ENCODE results near the gene SYNE4. TPM values are rescaled to one million over a fixed set of nuclear protein-coding genes. Genes with fewer than 3 reads are reported as not detected.
A peak's percentile ranks its signal among the peaks of the same experiment; 100 is the strongest.

Gene SYNE4
- total RNA-seq, 3 donors from 2014 or later (not counting 1 experiment from before 2014, with no cell fraction given) = 0.41 to 2.6 (median 1.5) TPM

- Histone ChIP-seq H3K9me3 (ENCODE audit: control insufficient read depth, insufficient read depth, low read length) (no peaks in the 10 kb centered on the region), H3K27me3 (ENCODE audit: control insufficient read depth, insufficient read depth, low read length) (no peaks in the 10 kb centered on the region), H3K4me3 (ENCODE audit: low read length) (no peak overlapping the region), H3K36me3 (ENCODE audit: control insufficient read depth, insufficient read depth, low read length) (no peaks in the 10 kb centered on the region), H3K4me1 (ENCODE audit: control insufficient read depth, insufficient read depth, low read length) (no peaks in the 10 kb centered on the region), H3K27ac (ENCODE audit: low read length) (no peak overlapping the region)
- Mint-ChIP-seq H3K27ac (no peak overlapping the region), H3K4me3 (no peak overlapping the region), H3K9me3 (no peaks in the 10 kb centered on the region), H3K27me3 (ENCODE audit: low read depth in 2 of 2) (peaks cover 11 to 28% of the 10 kb centered on the region in 2 donors), H3K4me1 (no peaks in the 10 kb centered on the region), H3K36me3 (no peaks in the 10 kb centered on the region)
- intact Hi-C loops (cut with micrococcal nuclease) = no loop called here
- ATAC-seq = no peak
- TF ChIP-seq, protein P1, sequence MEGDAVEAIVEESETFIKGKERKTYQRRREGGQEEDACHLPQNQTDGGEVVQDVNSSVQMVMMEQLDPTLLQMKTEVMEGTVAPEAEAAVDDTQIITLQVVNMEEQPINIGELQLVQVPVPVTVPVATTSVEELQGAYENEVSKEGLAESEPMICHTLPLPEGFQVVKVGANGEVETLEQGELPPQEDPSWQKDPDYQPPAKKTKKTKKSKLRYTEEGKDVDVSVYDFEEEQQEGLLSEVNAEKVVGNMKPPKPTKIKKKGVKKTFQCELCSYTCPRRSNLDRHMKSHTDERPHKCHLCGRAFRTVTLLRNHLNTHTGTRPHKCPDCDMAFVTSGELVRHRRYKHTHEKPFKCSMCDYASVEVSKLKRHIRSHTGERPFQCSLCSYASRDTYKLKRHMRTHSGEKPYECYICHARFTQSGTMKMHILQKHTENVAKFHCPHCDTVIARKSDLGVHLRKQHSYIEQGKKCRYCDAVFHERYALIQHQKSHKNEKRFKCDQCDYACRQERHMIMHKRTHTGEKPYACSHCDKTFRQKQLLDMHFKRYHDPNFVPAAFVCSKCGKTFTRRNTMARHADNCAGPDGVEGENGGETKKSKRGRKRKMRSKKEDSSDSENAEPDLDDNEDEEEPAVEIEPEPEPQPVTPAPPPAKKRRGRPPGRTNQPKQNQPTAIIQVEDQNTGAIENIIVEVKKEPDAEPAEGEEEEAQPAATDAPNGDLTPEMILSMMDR (IDR thresholded peaks at IDR 0.05) = no peak
- WGBS (ENCODE audit: insufficient coverage) = 57% methylated on average over 5 of the region's 5 CpGs
- no peak for DNase-seq
Observed at GRCh38 chr19:35978271-35978670, 30.3 kb downstream of the SYNE4 start.

- TF ChIP-seq, protein P1 (IDR thresholded peaks at IDR 0.05) = no peak
- no peaks in the 10 kb centered on the region for H3K9me3 Mint-ChIP-seq
- intact Hi-C loops (cut with micrococcal nuclease) = no loop called here
- H3K27ac Mint-ChIP-seq = no peak overlapping the region
- ATAC-seq (peak in 1 of 3 donors; percentile 55), DNase-seq (peak in 1 of 2 donors; percentile 34)
- Histone ChIP-seq H3K4me3 (ENCODE audit: low read length) (no peak overlapping the region), H3K27me3 (ENCODE audit: control insufficient read depth, insufficient read depth, low read length) (no peaks in the 10 kb centered on the region), H3K9me3 (ENCODE audit: control insufficient read depth, insufficient read depth, low read length) (no peaks in the 10 kb centered on the region), H3K4me1 (ENCODE audit: control insufficient read depth, insufficient read depth, low read length) (no peaks in the 10 kb centered on the region), H3K27ac (ENCODE audit: low read length) (no peak overlapping the region), H3K36me3 (ENCODE audit: control insufficient read depth, insufficient read depth, low read length) (no peaks in the 10 kb centered on the region)
- 58% methylated on average over 14 of the region's 14 CpGs for WGBS (ENCODE audit: insufficient coverage)
- no peaks in the 10 kb centered on the region for H3K36me3 Mint-ChIP-seq
- H3K4me1 Mint-ChIP-seq = no peaks in the 10 kb centered on the region
- no peak overlapping the region for H3K4me3 Mint-ChIP-seq
- H3K27me3 Mint-ChIP-seq (ENCODE audit: low read depth in 2 of 2) = peaks cover 15 to 28% of the 10 kb centered on the region in 2 donors
Observed at GRCh38 chr19:35977446-35978222, 31.0 kb downstream of the SYNE4 start.

GRCh38 chr19:35975608-35976214, 32.9 kb downstream of the SYNE4 start:
- no peaks in the 10 kb centered on the region for H3K27me3 ChIP-seq (ENCODE audit: control insufficient read depth, insufficient read depth, low read length)
- no peak overlapping the region for H3K4me3 ChIP-seq (ENCODE audit: low read length)
- DNase-seq (peak in 1 of 2 donors; percentile 55), ATAC-seq (peak in 2 of 3 donors; percentile 46 to 63)
- no peak overlapping the region for H3K4me3 Mint-ChIP-seq
- 36% methylated on average over 4 of the region's 5 CpGs for WGBS (ENCODE audit: insufficient coverage)
- intact Hi-C loops (cut with micrococcal nuclease) = no loop called here
- H3K9me3 ChIP-seq (ENCODE audit: control insufficient read depth, insufficient read depth, low read length) = no peaks in the 10 kb centered on the region
- no peaks in the 10 kb centered on the region for H3K4me1 ChIP-seq (ENCODE audit: control insufficient read depth, insufficient read depth, low read length)
- no peaks in the 10 kb centered on the region for H3K4me1 Mint-ChIP-seq
- H3K9me3 Mint-ChIP-seq = no peaks in the 10 kb centered on the region
- H3K27me3 Mint-ChIP-seq (ENCODE audit: low read depth in 2 of 2) = peaks cover 12 to 20% of the 10 kb centered on the region in 2 donors
- H3K27ac Mint-ChIP-seq = no peak overlapping the region
- no peaks in the 10 kb centered on the region for H3K36me3 Mint-ChIP-seq
- H3K27ac ChIP-seq (ENCODE audit: low read length) = no peak overlapping the region
- H3K36me3 ChIP-seq (ENCODE audit: control insufficient read depth, insufficient read depth, low read length) = no peaks in the 10 kb centered on the region
- TF ChIP-seq, protein P1 (IDR thresholded peaks at IDR 0.05) = no peak

Measured in natural killer cell (primary cell).